ENCODE results near the gene WDR43.

GRCh38 chr2:28894470-28895188 lies at the start of gene WDR43:
- TF ChIP-seq CTCF (conservative IDR thresholded peaks at IDR 0.05) (no peak), ZFX (IDR thresholded peaks at IDR 0.05) (peak; percentile 96)
